ENCODE measurements around the gene ST6GALNAC3.

DNA sequence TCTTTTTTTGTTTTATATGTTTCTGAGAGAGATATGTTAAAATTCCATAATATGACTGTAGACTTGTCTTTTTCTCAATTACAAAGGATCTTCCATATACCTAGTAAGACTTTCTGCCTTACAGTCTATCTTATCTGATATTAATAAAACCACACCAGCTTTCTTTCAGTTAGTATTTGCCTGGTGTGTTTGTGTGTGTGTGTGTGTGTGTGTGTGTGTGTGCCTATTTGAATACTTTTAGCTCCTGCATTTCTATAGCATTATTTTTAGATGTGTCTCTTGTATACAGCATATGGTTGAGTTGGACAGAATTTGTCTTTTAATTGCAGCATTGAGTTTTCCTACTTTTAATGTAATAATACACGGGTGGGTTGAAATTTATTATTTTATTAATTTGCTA lies 27.5 kb downstream of the ST6GALNAC3 start:
- TF ChIP-seq CTCF (IDR thresholded peaks at IDR 0.05) (no peak), POLR2A (IDR thresholded peaks at IDR 0.05) (no peak)

Measured in heart left ventricle (tissue), 13 donors.